NCI-H1436 treated with DMSO at 0.1 percent for 48 hours (cell line): ENCODE measurements around the gene VIPR1.
"Not testable (repeated sequence)": the region's sequence is repeated elsewhere in the genome, so short reads cannot be mapped to it uniquely, and the experiment has no call there.

Experiments
- DNase-seq: peaks from one replicate; lab custom pipeline; 2025; lab: John Stamatoyannopoulos, UW

VIPR1 gene

DNA sequence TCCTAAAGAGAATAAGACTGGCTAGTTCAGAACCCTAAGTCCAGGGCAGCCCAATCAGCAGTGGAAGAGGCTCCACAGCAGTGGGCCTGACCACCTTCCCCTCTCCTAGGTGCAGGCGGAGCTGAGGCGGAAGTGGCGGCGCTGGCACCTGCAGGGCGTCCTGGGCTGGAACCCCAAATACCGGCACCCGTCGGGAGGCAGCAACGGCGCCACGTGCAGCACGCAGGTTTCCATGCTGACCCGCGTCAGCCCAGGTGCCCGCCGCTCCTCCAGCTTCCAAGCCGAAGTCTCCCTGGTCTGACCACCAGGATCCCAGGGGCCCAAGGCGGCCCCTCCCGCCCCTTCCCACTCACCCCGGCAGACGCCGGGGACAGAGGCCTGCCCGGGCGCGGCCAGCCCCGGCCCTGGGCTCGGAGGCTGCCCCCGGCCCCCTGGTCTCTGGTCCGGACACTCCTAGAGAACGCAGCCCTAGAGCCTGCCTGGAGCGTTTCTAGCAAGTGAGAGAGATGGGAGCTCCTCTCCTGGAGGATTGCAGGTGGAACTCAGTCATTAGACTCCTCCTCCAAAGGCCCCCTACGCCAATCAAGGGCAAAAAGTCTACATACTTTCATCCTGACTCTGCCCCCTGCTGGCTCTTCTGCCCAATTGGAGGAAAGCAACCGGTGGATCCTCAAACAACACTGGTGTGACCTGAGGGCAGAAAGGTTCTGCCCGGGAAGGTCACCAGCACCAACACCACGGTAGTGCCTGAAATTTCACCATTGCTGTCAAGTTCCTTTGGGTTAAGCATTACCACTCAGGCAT lies 33.7 kb downstream of the VIPR1 start:
- DNase-seq = no peak

GRCh38 chr3:42537350-42537749 lies 34.9 kb downstream of the VIPR1 start:
- DNase-seq = no peak

DNA sequence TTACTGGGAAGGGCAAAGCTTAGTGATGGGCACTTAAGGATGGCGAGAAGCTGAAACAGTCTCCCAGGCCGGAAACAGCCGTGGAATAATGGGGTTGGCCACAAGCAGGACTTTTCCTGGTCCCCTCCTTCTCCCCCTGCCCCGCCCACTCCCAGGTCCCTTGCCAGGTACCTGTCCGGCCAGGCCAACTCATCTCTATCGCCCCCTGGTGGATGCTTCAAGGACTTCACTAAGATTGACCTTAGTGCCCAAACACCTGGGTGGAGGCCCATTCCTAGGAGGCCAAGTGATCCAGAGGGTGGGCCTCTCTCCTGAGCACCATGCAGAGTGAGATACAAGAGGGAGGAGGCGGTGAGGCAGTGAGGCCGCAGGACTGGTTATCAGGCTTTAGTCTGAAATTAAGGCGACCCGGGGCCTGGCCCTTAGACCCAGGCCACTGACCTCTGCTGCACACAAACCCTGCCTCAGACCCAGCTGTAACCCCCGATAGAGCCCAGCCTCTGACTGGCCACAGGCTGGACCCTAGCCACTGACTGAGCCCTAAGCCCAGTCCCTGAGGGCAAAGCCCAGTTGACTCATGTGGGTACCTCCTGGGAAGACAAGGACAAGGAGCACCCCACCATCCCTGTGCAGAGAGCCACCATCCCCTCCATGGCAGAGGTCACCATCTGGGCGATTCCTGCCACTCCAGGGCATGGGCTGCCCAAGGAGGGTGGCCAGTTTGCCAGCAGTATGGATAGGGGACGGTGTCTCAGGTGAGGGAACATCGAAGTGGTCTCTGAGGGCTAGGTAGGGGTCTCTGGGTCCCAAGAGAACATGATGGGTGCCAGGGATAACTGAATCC lies 37.6 kb downstream of the VIPR1 start:
- DNase-seq = no peak

GRCh38 chr3:42541079-42541478 lies 38.6 kb downstream of the VIPR1 start:
- no peak for DNase-seq

- no peak for DNase-seq
These were observed 42.2 kb downstream of the VIPR1 start for GRCh38 chr3:42544492-42545283.

DNA sequence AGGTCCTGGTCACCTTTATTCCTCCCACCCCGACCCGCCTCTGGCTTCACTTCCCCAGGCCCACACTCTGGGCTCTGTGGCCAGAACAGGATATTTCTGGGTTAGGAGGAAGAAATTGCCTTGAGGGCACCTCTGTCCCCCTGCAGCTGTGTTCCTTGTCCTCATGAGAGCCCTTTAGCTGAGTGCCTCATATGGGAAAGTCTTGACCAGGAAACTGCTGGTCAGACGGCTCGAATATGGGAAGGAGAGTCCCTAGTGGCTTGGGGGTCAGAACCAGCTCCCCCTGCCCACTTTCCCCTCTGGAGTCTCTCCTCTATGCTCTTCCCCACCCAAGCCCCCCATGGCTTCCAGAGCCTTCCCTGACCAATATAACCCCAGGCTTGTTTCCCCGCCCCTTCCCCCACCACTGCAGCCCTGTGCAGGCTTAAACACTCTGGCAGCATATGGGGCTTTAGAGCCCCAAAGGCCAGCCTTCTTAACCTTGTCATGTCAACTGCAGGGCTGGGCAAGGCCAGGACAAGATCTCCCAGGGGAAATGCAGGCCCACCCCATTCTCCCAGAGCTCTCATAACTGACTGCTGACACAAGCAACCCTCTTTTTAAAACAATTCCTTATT lies 42.9 kb downstream of the VIPR1 start:
- no peak for DNase-seq

- no peak for DNase-seq
These were observed 44.3 kb downstream of the VIPR1 start for GRCh38 chr3:42546691-42547213.

DNA sequence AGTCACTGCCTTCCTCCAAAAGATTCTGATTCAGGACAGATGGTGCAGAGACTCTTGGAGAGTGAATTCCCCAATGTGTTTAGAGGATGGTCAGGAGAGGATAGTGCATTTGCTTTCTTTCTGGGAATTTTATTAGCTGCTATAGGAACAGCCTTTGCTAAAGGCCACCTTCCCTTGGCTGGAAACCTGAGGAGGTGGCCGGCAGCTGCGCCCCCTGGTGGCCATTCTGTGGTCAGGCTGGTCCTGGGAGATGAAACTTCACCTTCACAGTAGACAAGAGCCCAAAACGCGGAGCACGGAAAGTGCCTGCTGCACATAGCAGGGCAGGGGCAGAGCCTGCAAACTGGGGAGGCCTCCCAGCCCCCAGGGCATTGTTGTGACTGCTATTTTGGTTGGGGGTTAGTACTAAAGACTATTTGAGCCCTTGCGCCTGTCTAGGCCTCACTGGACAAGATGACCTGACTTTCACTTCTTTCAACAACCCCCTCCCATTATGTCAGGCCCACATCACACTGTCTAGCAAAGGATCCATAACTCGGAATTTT lies 45.0 kb downstream of the VIPR1 start:
- DNase-seq = no peak

DNA sequence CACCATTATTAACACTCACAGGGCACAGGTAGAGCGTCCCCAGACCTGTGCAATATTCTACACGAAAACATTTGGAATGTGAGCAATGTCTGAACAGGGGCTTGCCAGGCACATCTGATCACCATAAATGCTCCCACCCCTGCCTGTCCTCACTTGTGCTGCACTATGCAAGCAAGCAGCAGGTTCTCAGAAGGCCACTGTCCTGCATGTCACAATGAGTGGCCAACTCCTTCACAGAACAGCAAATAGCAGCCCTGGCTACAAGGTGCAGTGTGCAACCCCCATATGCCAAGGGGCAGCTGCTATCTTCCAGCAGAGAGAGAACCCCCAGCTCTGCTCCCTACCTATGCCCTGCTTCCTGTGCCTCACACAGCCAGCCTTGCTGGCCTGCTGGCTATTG lies 46.7 kb downstream of the VIPR1 start:
- no peak for DNase-seq

GRCh38 chr3:42550250-42550649 lies 47.8 kb downstream of the VIPR1 start:
- no peak for DNase-seq

- no peak for DNase-seq
These were observed 50.4 kb downstream of the VIPR1 start for GRCh38 chr3:42552830-42553229.

DNA sequence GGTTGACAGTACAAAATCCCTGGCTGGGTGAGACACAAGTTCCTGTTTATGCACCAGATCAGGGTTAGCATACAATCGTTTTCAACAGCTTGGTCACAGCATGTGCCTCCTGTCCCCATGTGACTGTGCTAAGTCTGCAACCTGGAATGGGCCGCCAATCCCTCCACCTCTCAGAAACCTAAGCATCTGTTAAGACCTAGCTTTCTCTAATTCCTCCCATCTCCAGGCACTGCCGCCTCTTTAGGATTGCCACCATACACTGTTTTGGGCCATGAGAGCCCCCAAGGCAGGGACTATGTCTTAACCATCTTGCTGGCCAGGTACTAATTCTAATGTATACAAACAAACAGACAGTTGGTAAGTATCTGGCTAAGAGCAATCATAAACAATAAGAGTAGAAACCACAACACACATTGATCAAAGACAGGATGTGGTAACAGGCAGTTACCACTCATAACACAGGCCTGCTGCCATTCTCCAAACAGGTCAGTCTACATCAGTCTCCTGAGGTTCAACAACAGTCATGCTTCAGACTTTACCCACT lies 53.7 kb downstream of the VIPR1 start:
- no peak for DNase-seq

- not testable (repeated sequence) for DNase-seq
These were observed 54.4 kb downstream of the VIPR1 start for GRCh38 chr3:42556817-42557216.

DNA sequence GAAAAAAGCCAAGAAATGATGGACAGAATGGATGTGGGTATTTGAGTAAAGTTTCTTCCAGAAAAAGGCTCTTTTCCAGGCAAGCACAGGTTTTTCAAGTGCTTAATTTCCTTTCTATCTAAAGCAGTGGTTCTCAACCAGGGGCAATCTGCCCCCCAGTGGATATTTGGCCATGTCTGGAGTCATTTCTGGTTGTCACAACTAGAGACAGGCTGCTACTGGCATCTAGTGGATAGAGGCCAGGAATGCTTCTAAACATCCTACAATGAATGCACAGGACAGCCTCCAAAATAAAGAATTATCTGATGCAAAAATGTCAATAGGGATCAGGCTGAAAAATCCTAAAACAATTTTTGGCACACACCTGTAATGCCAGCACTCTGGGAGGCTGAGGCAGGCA lies 55.4 kb downstream of the VIPR1 start:
- DNase-seq = no peak

- DNase-seq = no peak
These were observed 59.8 kb downstream of the VIPR1 start for GRCh38 chr3:42562047-42562907.

- no peak for DNase-seq
These were observed 67.2 kb downstream of the VIPR1 start for GRCh38 chr3:42569593-42570142.

- no peak for DNase-seq
These were observed 69.8 kb downstream of the VIPR1 start for GRCh38 chr3:42572278-42572677.

- DNase-seq = no peak
These were observed 72.8 kb downstream of the VIPR1 start for GRCh38 chr3:42575137-42575741.

- DNase-seq = no peak
These were observed 75.6 kb downstream of the VIPR1 start for GRCh38 chr3:42578054-42578453.
